ENCODE measurements around the gene CAMK1D.

- TF ChIP-seq CTCF (IDR thresholded peaks at IDR 0.05; ENCODE audit: low read length) = no peak
- TF ChIP-seq EZH2phosphoT487 (IDR thresholded peaks at IDR 0.05; ENCODE audit: low read length) = no peak
- TF ChIP-seq EZH2 (optimal IDR thresholded peaks at IDR 0.05; ENCODE audit: low read depth, low read length) = no peak
Measured at GRCh38 chr10:12579954-12580858, 230.9 kb downstream of the CAMK1D start.
